HEK293T (cell line): ENCODE results near the gene SULT2B1.

Source experiments
- FOXA1 ChIP-seq: fragments of 450-650 bp; IDR thresholded peaks from 2 replicates; pipeline ENCODE4 v1.6.1; 2016; ENCODE audit warnings: mild to moderate bottlenecking
- FOXM1 ChIP-seq: fragments of 450-650 bp; IDR thresholded peaks from 2 replicates; pipeline ENCODE4 v1.6.1; 2017; ENCODE audit warnings: mild to moderate bottlenecking, borderline replicate concordance
- LEF1 ChIP-seq: fragments of 450-650 bp; IDR thresholded peaks from 2 replicates; pipeline ENCODE4 v1.6.1; 2017; ENCODE audit warnings: mild to moderate bottlenecking, borderline replicate concordance
- PKNOX1 ChIP-seq: fragments of 450-650 bp; IDR thresholded peaks from 2 replicates; pipeline ENCODE4 v1.6.1; 2016
- SP1 ChIP-seq: fragments of 450-650 bp; IDR thresholded peaks from 2 replicates; pipeline ENCODE4 v1.6.1; 2017

DNA sequence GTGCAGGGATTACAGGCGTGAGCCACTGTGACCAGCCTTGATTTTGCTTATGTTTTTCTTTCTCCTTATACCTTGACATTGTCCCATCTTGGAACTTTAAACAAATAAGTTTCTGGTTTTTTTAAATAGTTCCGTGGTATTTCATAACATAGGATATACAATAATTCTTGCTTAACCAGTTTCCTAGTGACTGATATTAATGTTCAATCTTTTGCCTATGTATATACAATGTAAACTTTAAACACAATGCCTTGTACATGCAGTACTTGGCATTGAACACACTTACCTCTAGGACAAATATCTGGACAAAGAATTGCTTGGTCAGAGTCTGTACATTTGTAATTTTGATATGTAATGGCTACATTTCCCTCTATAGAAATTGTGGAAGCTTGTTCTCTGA is 30.2 kb downstream of the SULT2B1 start:
- TF ChIP-seq FOXM1 (no peak), PKNOX1 (no peak), SP1 (no peak), LEF1 (no peak), FOXA1 (no peak)
